Measurements from ENCODE around the gene SLC13A2. TPM values are rescaled to one million over a fixed set of nuclear protein-coding genes. Genes with fewer than 3 reads are reported as not detected.
A peak's percentile ranks its signal among the peaks of the same experiment; 100 is the strongest.
"Not testable (repeated sequence)": the region's sequence is repeated elsewhere in the genome, so short reads cannot be mapped to it uniquely, and the experiment has no call there.

SLC13A2 gene
- total RNA-seq, 4 donors from 2014 or later: 49.7 to 95.0 (median 50.3) TPM; not detected in 1

GRCh38 chr17:28433721-28434120 lies 39.7 kb upstream of the SLC13A2 start:
- WGBS, 2 donors (ENCODE audit: low coverage in 1 of 2): 39% methylated on average over 1 of the region's 1 CpG; no CpG with 5 or more reads in 1 of the 2 donors
- Histone ChIP-seq H3K27me3 (peaks cover 8% of the 10 kb centered on the region), H3K4me1 (no peaks in the 10 kb centered on the region), H3K36me3 (no peaks in the 10 kb centered on the region), H3K27ac (no peak overlapping the region), H3K4me3 (no peak overlapping the region), H3K9me3 (no peaks in the 10 kb centered on the region)
- TF ChIP-seq POLR2AphosphoS5 (IDR thresholded peaks at IDR 0.05) (no peak), CTCF (IDR thresholded peaks at IDR 0.05) (no peak), POLR2A (IDR thresholded peaks at IDR 0.05) (no peak), EP300 (IDR thresholded peaks at IDR 0.05; ENCODE audit: low read depth) (no peak)
- intact Hi-C loops (cut with DNase I; ENCODE audit: low total_unique reads): no loop called here
- in situ Hi-C loops (cut with MboI; ENCODE audit: low pct_ligation_motif_present in 1 of 4, low pct_unique_long_range_greater_than_20kb in 1 of 4, low sequenced_read_pairs in 3 of 4): no loop called here
- DNase-seq: no peak

- H3K4me3 ChIP-seq; H3K4me1 ChIP-seq; H3K27ac ChIP-seq; H3K9me3 ChIP-seq; H3K27me3 ChIP-seq; in situ Hi-C loops (cut with MboI; ENCODE audit: low pct_ligation_motif_present in 1 of 4, low pct_unique_long_range_greater_than_20kb in 1 of 4, low sequenced_read_pairs in 3 of 4); H3K36me3 ChIP-seq; DNase-seq; intact Hi-C loops (cut with DNase I; ENCODE audit: low total_unique reads): not testable (repeated sequence)
- 33 to 55% methylated on average over 1 to 8 of the region's 8 CpGs for WGBS, 2 donors (ENCODE audit: low coverage in 1 of 2)
These were observed 39.1 kb upstream of the SLC13A2 start for GRCh38 chr17:28434326-28434725.

- intact Hi-C loops (cut with DNase I; ENCODE audit: low total_unique reads): no loop called here
These were observed 29.4 kb upstream of the SLC13A2 start for GRCh38 chr17:28443901-28444638.

GRCh38 chr17:28446716-28447395 lies 26.6 kb upstream of the SLC13A2 start:
- 62 to 86% methylated on average over 3 to 8 of the region's 8 CpGs for WGBS, 2 donors (ENCODE audit: low coverage in 1 of 2)
- in situ Hi-C loops (cut with MboI; ENCODE audit: low pct_ligation_motif_present in 1 of 4, low pct_unique_long_range_greater_than_20kb in 1 of 4, low sequenced_read_pairs in 3 of 4) (no loop called here), intact Hi-C loops (cut with DNase I; ENCODE audit: low total_unique reads) (no loop called here)
- DNase-seq: no peak
- Histone ChIP-seq H3K27me3 (no peaks in the 10 kb centered on the region), H3K4me1 (no peaks in the 10 kb centered on the region), H3K9me3 (no peaks in the 10 kb centered on the region), H3K27ac (no peak overlapping the region), H3K36me3 (no peaks in the 10 kb centered on the region), H3K4me3 (no peak overlapping the region)
- TF ChIP-seq EP300 (IDR thresholded peaks at IDR 0.05; ENCODE audit: low read depth) (no peak), CTCF (IDR thresholded peaks at IDR 0.05) (no peak), POLR2AphosphoS5 (IDR thresholded peaks at IDR 0.05) (no peak), POLR2A (IDR thresholded peaks at IDR 0.05) (no peak)

More at GRCh38 chr17:28443901-28444638, 29.4 kb upstream of the SLC13A2 start:
- H3K4me1 ChIP-seq: no peaks in the 10 kb centered on the region
- no peaks in the 10 kb centered on the region for H3K9me3 ChIP-seq
- TF ChIP-seq POLR2AphosphoS5 (IDR thresholded peaks at IDR 0.05) (no peak), POLR2A (IDR thresholded peaks at IDR 0.05) (no peak), EP300 (IDR thresholded peaks at IDR 0.05; ENCODE audit: low read depth) (no peak), CTCF (IDR thresholded peaks at IDR 0.05) (no peak)
- in situ Hi-C loops (cut with MboI; ENCODE audit: low pct_ligation_motif_present in 1 of 4, low pct_unique_long_range_greater_than_20kb in 1 of 4, low sequenced_read_pairs in 3 of 4): no loop called here
- no peak overlapping the region for H3K27ac ChIP-seq
- peaks cover 10% of the 10 kb centered on the region for H3K27me3 ChIP-seq
- WGBS, 2 donors (ENCODE audit: low coverage in 1 of 2): 63 to 67% methylated on average over 1 to 9 of the region's 9 CpGs
- H3K36me3 ChIP-seq: no peaks in the 10 kb centered on the region
- DNase-seq: peak; percentile 16
- H3K4me3 ChIP-seq: no peak overlapping the region
